HG03103 (cell line): ENCODE data around the gene FMN1.

Source experiments
- ATAC-seq: cut with Tn5 transposase; IDR thresholded peaks from one replicate; pipeline ENCODE4 v1.9.1; 2021; ENCODE audit warnings: low read depth; ENCODE audit not compliant: unreplicated experiment

Gene FMN1

GRCh38 chr15:32873284-32874114 lies 321.0 kb downstream of the FMN1 start:
- ATAC-seq, result no peak

GRCh38 chr15:32872621-32873283 lies 321.8 kb downstream of the FMN1 start:
- no peak for ATAC-seq

- no peak for ATAC-seq
Observed at GRCh38 chr15:32871883-32872282, 322.6 kb downstream of the FMN1 start.

GRCh38 chr15:32870240-32871033 lies 324.1 kb downstream of the FMN1 start:
- ATAC-seq, result no peak

GRCh38 chr15:32869776-32870175 lies 324.7 kb downstream of the FMN1 start:
- ATAC-seq, result no peak

GRCh38 chr15:32867313-32867626 lies 327.2 kb downstream of the FMN1 start:
- no peak for ATAC-seq

- ATAC-seq, result no peak
Observed at GRCh38 chr15:32866454-32867312, 327.8 kb downstream of the FMN1 start.

GRCh38 chr15:32864841-32865240 lies 329.7 kb downstream of the FMN1 start:
- ATAC-seq, result no peak

- no peak for ATAC-seq
Observed at GRCh38 chr15:32864051-32864450, 330.5 kb downstream of the FMN1 start.

GRCh38 chr15:32861761-32862160 lies 332.8 kb downstream of the FMN1 start:
- ATAC-seq, result no peak

GRCh38 chr15:32861174-32861573 lies 333.3 kb downstream of the FMN1 start:
- no peak for ATAC-seq

GRCh38 chr15:32859996-32860395 lies 334.5 kb downstream of the FMN1 start:
- no peak for ATAC-seq

GRCh38 chr15:32859251-32859650 lies 335.3 kb downstream of the FMN1 start:
- ATAC-seq, result no peak

- no peak for ATAC-seq
Observed at GRCh38 chr15:32857732-32858131, 336.8 kb downstream of the FMN1 start.

- no peak for ATAC-seq
Observed at GRCh38 chr15:32856753-32857152, 337.8 kb downstream of the FMN1 start.

- no peak for ATAC-seq
Observed at GRCh38 chr15:32855942-32856341, 338.6 kb downstream of the FMN1 start.

GRCh38 chr15:32853592-32853991 lies 340.9 kb downstream of the FMN1 start:
- ATAC-seq, result no peak

GRCh38 chr15:32852771-32853170 lies 341.7 kb downstream of the FMN1 start:
- ATAC-seq, result no peak

GRCh38 chr15:32852017-32852416 lies 342.5 kb downstream of the FMN1 start:
- no peak for ATAC-seq

GRCh38 chr15:32851572-32851971 lies 342.9 kb downstream of the FMN1 start:
- no peak for ATAC-seq
